Ascending aorta (tissue), 2 donors: ENCODE results near the gene RNF220. TPM values are rescaled to one million over a fixed set of nuclear protein-coding genes. Genes with fewer than 3 reads are reported as not detected.

Source experiments
- DNase-seq, 2 donors: peaks; one replicate each; pipeline ENCODE4 v3.0.0-alpha.2; 2019; ENCODE audit warnings: low spot score in 2 of 2
- H3K27ac ChIP-seq, 2 donors: fragments of 200-600 bp; sonication (generic); one replicate each; pipeline ENCODE4 v1.5.1; 2016 to 2017; ENCODE audit warnings: mild to moderate bottlenecking in 1 of 2
- H3K27me3 ChIP-seq: fragments of 200-600 bp; sonication (generic); one replicate; pipeline ENCODE4 v1.5.1; 2017
- H3K36me3 ChIP-seq, 2 donors: fragments of 200-600 bp; sonication (generic); one replicate each; pipeline ENCODE4 v1.5.1; 2016
- H3K4me1 ChIP-seq, 2 donors: fragments of 200-600 bp; sonication (generic); one replicate each; pipeline ENCODE4 v1.5.1; 2016 to 2017; ENCODE audit warnings: mild to moderate bottlenecking in 1 of 2
- H3K4me3 ChIP-seq, 2 donors: fragments of 200-600 bp; sonication (generic); one replicate each; pipeline ENCODE4 v1.5.1; 2016 to 2017; ENCODE audit warnings: mild to moderate bottlenecking in 1 of 2
- H3K9me3 ChIP-seq, 2 donors: fragments of 200-600 bp; sonication (generic); one replicate each; pipeline ENCODE4 v1.5.1; 2016
- CTCF ChIP-seq, 3 experiments: fragments of 200-600 bp in 2 of 3; fragments of 450-650 bp in 1 of 3; sonication (generic) in 2 of 3; IDR thresholded peaks; one replicate each; pipeline ENCODE4 v1.5.1; 2016 to 2019; ENCODE audit warnings: antibody characterized with exemption in 3 of 3, mild to moderate bottlenecking in 1 of 3, moderate library complexity in 1 of 3
- intact Hi-C: fragments of 100-400 bp; cut with DNase I; formaldehyde crosslinking; loops from one replicate; pipeline ENCODE4 v1.15.1; 2023
- total RNA-seq: library from RNA; depleted of rRNA; stranded (reverse); fragments of >200 nt; gene quantifications from one replicate; pipeline ENCODE4 v1.1.0, GENCODE V29; 2016

Gene RNF220
- total RNA-seq, 1 donor from 2014 or later: 54.8 TPM

- Histone ChIP-seq H3K4me3 (no peak overlapping the region), H3K9me3 (no peaks in the 10 kb centered on the region), H3K36me3 (no peaks in the 10 kb centered on the region), H3K4me1 (no peaks in the 10 kb centered on the region), H3K27ac (no peak overlapping the region), H3K27me3 (no peaks in the 10 kb centered on the region)
- no peak for TF ChIP-seq CTCF (IDR thresholded peaks at IDR 0.05)
- no peak for DNase-seq
- intact Hi-C loops: no loop called here
Observed at GRCh38 chr1:44565259-44565750, 160.2 kb downstream of the RNF220 start.

- H3K27me3 ChIP-seq: no peaks in the 10 kb centered on the region
- H3K36me3 ChIP-seq: no peaks in the 10 kb centered on the region
- H3K9me3 ChIP-seq: no peaks in the 10 kb centered on the region
- H3K4me3 ChIP-seq: no peak overlapping the region
- DNase-seq: no peak
- H3K4me1 ChIP-seq: no peaks in the 10 kb centered on the region
- no peak overlapping the region for H3K27ac ChIP-seq
- no peak for TF ChIP-seq CTCF (IDR thresholded peaks at IDR 0.05)
- intact Hi-C loops: no loop called here
Observed at GRCh38 chr1:44565833-44566232, 160.8 kb downstream of the RNF220 start.

GRCh38 chr1:44566281-44567046 is 161.4 kb downstream of the RNF220 start:
- no peak for DNase-seq
- intact Hi-C loops: no loop called here
- H3K27ac ChIP-seq: no peak overlapping the region
- no peaks in the 10 kb centered on the region for H3K27me3 ChIP-seq
- H3K4me3 ChIP-seq: no peak overlapping the region
- H3K4me1 ChIP-seq: no peaks in the 10 kb centered on the region
- no peak for TF ChIP-seq CTCF (IDR thresholded peaks at IDR 0.05)
- H3K36me3 ChIP-seq: no peaks in the 10 kb centered on the region
- H3K9me3 ChIP-seq: no peaks in the 10 kb centered on the region

- no peak for TF ChIP-seq CTCF (IDR thresholded peaks at IDR 0.05)
- no peaks in the 10 kb centered on the region for H3K36me3 ChIP-seq
- intact Hi-C loops: no loop called here
Observed at GRCh38 chr1:44568128-44568900, 163.3 kb downstream of the RNF220 start.

GRCh38 chr1:44569491-44569890 is 164.4 kb downstream of the RNF220 start:
- DNase-seq: no peak
- no peak overlapping the region for H3K27ac ChIP-seq
- no peaks in the 10 kb centered on the region for H3K27me3 ChIP-seq
- H3K36me3 ChIP-seq: no peaks in the 10 kb centered on the region
- intact Hi-C loops: no loop called here
- TF ChIP-seq CTCF (IDR thresholded peaks at IDR 0.05): no peak
- H3K4me3 ChIP-seq: no peak overlapping the region
- H3K4me1 ChIP-seq: no peaks in the 10 kb centered on the region
- H3K9me3 ChIP-seq: no peaks in the 10 kb centered on the region

More at GRCh38 chr1:44568128-44568900, 163.3 kb downstream of the RNF220 start:
- H3K27ac ChIP-seq: no peak overlapping the region
- no peak for DNase-seq
- no peaks in the 10 kb centered on the region for H3K27me3 ChIP-seq
- H3K4me3 ChIP-seq: no peak overlapping the region
- H3K9me3 ChIP-seq: no peaks in the 10 kb centered on the region
- H3K4me1 ChIP-seq: no peaks in the 10 kb centered on the region
